Endothelial cell of umbilical vein (primary cell): ENCODE data around the gene PLBD2. TPM values are rescaled to one million over a fixed set of nuclear protein-coding genes. Genes with fewer than 3 reads are reported as not detected.

Experiments used
- BruUV-seq: library from RNA; stranded (reverse); fragments of 400-500 nt; replicated peaks from 2 replicates; lab custom pipeline; 2021; lab: Mats Ljungman, UMichigan
- CTCF ChIA-PET: fragments of 300-600, 350-600 bp; sonication (Branson Sonifier 250); formaldehyde crosslinking; loops from one replicate; lab custom pipeline; 2021; ENCODE audit warnings: antibody characterized with exemption, inconsistent platforms; lab: Charles Lee
- POLR2A ChIA-PET: fragments of 300-600, 350-600 bp; sonication (Branson Sonifier 250); formaldehyde crosslinking; loops from one replicate; lab custom pipeline; 2021; ENCODE audit warnings: antibody characterized with exemption, inconsistent platforms; lab: Charles Lee
- DNase-seq: peaks from one replicate; pipeline ENCODE4 v3.0.0-alpha.2; 2011; ENCODE audit warnings: low read depth, low spot score
- FAIRE-seq: peaks from 2 replicates; lab custom pipeline; 2011; peaks lifted over from hg19 to GRCh38; lab: Jason Lieb, UNC
- H2AFZ ChIP-seq: 2 replicates; pipeline ENCODE4 v1.6.0; 2012; ENCODE audit warnings: low read depth, low read length, control low read depth, inconsistent platforms
- H3K27ac ChIP-seq: 2 replicates; pipeline ENCODE4 v1.5.1; 2011; ENCODE audit warnings: low read depth, mild to moderate bottlenecking, control low read depth, low read length, moderate library complexity; ENCODE audit not compliant: insufficient read depth
- H3K27me3 ChIP-seq, 2 experiments: 2 replicates each; pipeline versions ENCODE4 v1.6.0 to v1.6.1; 2011; ENCODE audit warnings: low read length in 2 of 2, mixed read lengths in 1 of 2; ENCODE audit not compliant: control insufficient read depth in 2 of 2, insufficient read depth in 2 of 2
- H3K36me3 ChIP-seq, 2 experiments: 2 replicates in 1 of 2; 3 replicates in 1 of 2; pipeline ENCODE4 v1.5.1; 2011; ENCODE audit warnings: low read length in 2 of 2, mild to moderate bottlenecking in 1 of 2, moderate library complexity in 1 of 2; ENCODE audit not compliant: control insufficient read depth in 2 of 2, insufficient read depth in 2 of 2; ENCODE audit errors: extremely low read depth in 1 of 2
- H3K4me1 ChIP-seq: 3 replicates; pipeline ENCODE4 v1.5.1; 2011; ENCODE audit warnings: mild to moderate bottlenecking, low read length; ENCODE audit not compliant: control insufficient read depth, insufficient read depth; ENCODE audit errors: extremely low read depth
- H3K4me2 ChIP-seq: 2 replicates; pipeline ENCODE4 v1.6.1; 2011; ENCODE audit warnings: low read length, control low read depth, mixed read lengths; ENCODE audit not compliant: insufficient read depth
- H3K4me3 ChIP-seq, 3 experiments: fragments of 200-600 bp in 1 of 3; sonication (generic), shearing (Covaris generic) in 1 of 3; replicated peaks in 1 of 3; 2 replicates each; pipeline ENCODE4 v1.5.1; 2011 to 2016; ENCODE audit warnings: control low read depth in 3 of 3, low read length in 3 of 3, mild to moderate bottlenecking in 2 of 3, inconsistent platforms in 1 of 3, low read depth in 1 of 3, moderate library complexity in 1 of 3; ENCODE audit not compliant: insufficient read depth in 1 of 3
- H3K79me2 ChIP-seq: 2 replicates; pipeline ENCODE4 v1.6.0; 2012; ENCODE audit warnings: low read length, inconsistent platforms; ENCODE audit not compliant: control insufficient read depth, insufficient read depth
- H3K9ac ChIP-seq: replicated peaks from 2 replicates; pipeline ENCODE3; 2011; ENCODE audit warnings: low read length, control low read depth; ENCODE audit not compliant: insufficient read depth; ENCODE audit errors: extremely low read depth
- H3K9me1 ChIP-seq: replicated peaks from 3 replicates; pipeline ENCODE4 v1.6.0; 2011; ENCODE audit warnings: mild to moderate bottlenecking, low read length; ENCODE audit not compliant: control insufficient read depth, insufficient read depth; ENCODE audit errors: extremely low read depth
- H3K9me3 ChIP-seq: replicated peaks from 2 replicates; pipeline ENCODE4 v1.5.1; 2012; ENCODE audit warnings: low read length, inconsistent platforms; ENCODE audit not compliant: control insufficient read depth, insufficient read depth
- H4K20me1 ChIP-seq: replicated peaks from 2 replicates; pipeline ENCODE3; 2011; ENCODE audit warnings: mild to moderate bottlenecking, low read length; ENCODE audit not compliant: control insufficient read depth, insufficient read depth; ENCODE audit errors: extremely low read depth
- CTCF ChIP-seq, 2 donors: IDR thresholded peaks; 1 replicate in 1 of 2; 2 replicates in 1 of 2; pipeline ENCODE4 v1.5.1; 2011; ENCODE audit warnings: low read length in 2 of 2, mild to moderate bottlenecking in 2 of 2, moderate library complexity in 2 of 2, control low read depth in 1 of 2, inconsistent platforms in 1 of 2, low read depth in 1 of 2; ENCODE audit not compliant: insufficient read depth in 1 of 2; ENCODE audit errors: extremely low read depth in 1 of 2
- EZH2 ChIP-seq: IDR thresholded peaks from 2 replicates; pipeline ENCODE4 v1.6.1; 2012; ENCODE audit warnings: borderline replicate concordance, low read depth, mild to moderate bottlenecking, moderate library complexity, low read length, inconsistent platforms; ENCODE audit not compliant: severe bottlenecking
- FOS ChIP-seq: IDR thresholded peaks from 2 replicates; pipeline ENCODE4 v1.6.1; 2011; ENCODE audit warnings: mild to moderate bottlenecking, low read length, moderate library complexity, borderline replicate concordance; ENCODE audit not compliant: insufficient read depth
- GATA2 ChIP-seq: IDR thresholded peaks from 2 replicates; pipeline ENCODE4 v1.7.0; 2011; ENCODE audit warnings: low read depth, mild to moderate bottlenecking, moderate library complexity, mixed read lengths, low read length; ENCODE audit not compliant: insufficient read length, insufficient read depth
- JUN ChIP-seq: IDR thresholded peaks from 2 replicates; pipeline ENCODE4 v1.6.1; 2011; ENCODE audit warnings: borderline replicate concordance, low read depth; ENCODE audit not compliant: insufficient read length, insufficient read depth
- MAX ChIP-seq: IDR thresholded peaks from 2 replicates; pipeline ENCODE4 v1.6.1; 2011; ENCODE audit not compliant: insufficient read depth, insufficient read length
- MYC ChIP-seq: IDR thresholded peaks from one replicate; pipeline ENCODE4 v1.6.1; 2011; ENCODE audit warnings: mild to moderate bottlenecking, low read depth, low read length
- POLR2A ChIP-seq: IDR thresholded peaks from 2 replicates; pipeline ENCODE4 v1.6.1; 2012; ENCODE audit warnings: low read depth, mild to moderate bottlenecking, control low read depth, low read length
- POLR2AphosphoS5 ChIP-seq: IDR thresholded peaks from 2 replicates; pipeline ENCODE4 v1.6.1; 2012; ENCODE audit warnings: low read depth, mild to moderate bottlenecking, control low read depth, low read length, moderate library complexity; ENCODE audit not compliant: insufficient read depth
- dilution Hi-C: fragments of 300-500 bp; cut with MboI; formaldehyde crosslinking; loops from one replicate; pipeline ENCODE4 v1.15.0; 2019; ENCODE audit warnings: low sequenced_read_pairs; ENCODE audit not compliant: extremely low pct_ligation_motif_present
- intact Hi-C: fragments of 100-400 bp; cut with micrococcal nuclease; formaldehyde crosslinking; loops from one replicate; pipeline ENCODE4 v1.10.0; 2022
- polyA plus RNA-seq, 4 experiments: library from polyadenylated mRNA; depleted of rRNA in 3 of 4; stranded (reverse) in 3 of 4; unstranded in 1 of 4; fragments of >200 nt; gene quantifications; 2 replicates each; pipeline versions ENCODE4 v1.2.1 to v1.2.3, GENCODE V29; 2011 to 2012; ENCODE audit warnings: missing spikeins in 1 of 4
- total RNA-seq: library from RNA; stranded (reverse); gene quantifications from 2 replicates; pipeline ENCODE4 v1.2.3, GENCODE V29; 2021

Gene PLBD2
- total and polyA plus RNA-seq, 2 donors (not counting 3 experiments of a cell fraction or from before 2014, with no cell fraction given) = 24.4 to 46.8 TPM

GRCh38 chr12:113413488-113413939 lies 55.1 kb downstream of the PLBD2 start:
- POLR2A ChIA-PET = interaction anchor here (1.0 kb wide), 1 partner anchor 279 kb away, joined by 6 read pairs; no protein-coding TSS in a partner anchor
- CTCF ChIA-PET = interaction anchor here (1.0 to 2.0 kb wide), 2 partner anchors 11 to 12 kb away, joined by 3 to 14 read pairs; no protein-coding TSS in a partner anchor

More at GRCh38 chr12:113413488-113413939, 55.1 kb downstream of the PLBD2 start:
- TF ChIP-seq JUN (no peak), FOS (no peak), GATA2 (no peak), POLR2A (no peak), CTCF (IDR thresholded peaks at IDR 0.05; ENCODE audit: extremely low read depth in 1 of 2, insufficient read depth in 1 of 2, low read depth in 1 of 2, low read length in 2 of 2) (no peak), POLR2AphosphoS5 (no peak), MAX (no peak), MYC (no peak), EZH2 (no peak)
- no peak overlapping the region for H2AFZ ChIP-seq
- BruUV-seq = no TSS peak
- no peak for DNase-seq
- no peaks in the 10 kb centered on the region for H3K79me2 ChIP-seq
- dilution Hi-C loops (no loop called here), intact Hi-C loops (no loop called here)
- H3K4me3 ChIP-seq = no peak overlapping the region
- no peak overlapping the region for H3K9ac ChIP-seq
- H4K20me1 ChIP-seq = no peaks in the 10 kb centered on the region
- no peaks in the 10 kb centered on the region for H3K9me3 ChIP-seq
- no peak overlapping the region for H3K27ac ChIP-seq
- H3K27me3 ChIP-seq = no peaks in the 10 kb centered on the region
- no peak for FAIRE-seq
- H3K36me3 ChIP-seq = no peaks in the 10 kb centered on the region
- no peaks in the 10 kb centered on the region for H3K9me1 ChIP-seq
- no peak overlapping the region for H3K4me2 ChIP-seq
- H3K4me1 ChIP-seq = no peaks in the 10 kb centered on the region
